Thyroid gland (tissue), 4 donors: ENCODE measurements around the gene SKIC2. TPM values are rescaled to one million over a fixed set of nuclear protein-coding genes. Genes with fewer than 3 reads are reported as not detected.

Experiments used
- DNase-seq, 2 donors: peaks; one replicate each; pipeline ENCODE4 v3.0.0-alpha.2; 2019
- H3K27ac ChIP-seq, 3 donors: fragments of 200-600 bp; sonication (generic); 1 replicate in 2 of 3; 2 replicates in 1 of 3; pipeline ENCODE4 v1.5.1; 2016 to 2019; ENCODE audit warnings: mild to moderate bottlenecking in 1 of 3, moderate library complexity in 1 of 3
- H3K27me3 ChIP-seq: fragments of 200-600 bp; sonication (generic); one replicate; pipeline ENCODE4 v1.5.1; 2019
- H3K36me3 ChIP-seq, 2 donors: fragments of 200-600 bp; sonication (generic); one replicate each; pipeline ENCODE4 v1.5.1; 2016 to 2019
- H3K4me1 ChIP-seq, 2 donors: fragments of 200-600 bp; sonication (generic); one replicate each; pipeline ENCODE4 v1.5.1; 2017 to 2019
- H3K4me3 ChIP-seq, 3 donors: fragments of 200-600 bp; sonication (generic); replicated peaks in 1 of 3; 1 replicate in 2 of 3; 2 replicates in 1 of 3; pipeline ENCODE4 v1.5.1; 2016; ENCODE audit warnings: mild to moderate bottlenecking in 1 of 3
- H3K9me3 ChIP-seq: fragments of 200-600 bp; sonication (generic); one replicate; pipeline ENCODE4 v1.5.1; 2017
- CTCF ChIP-seq, 6 experiments: fragments of 200-600 bp in 3 of 6; fragments of 450-650 bp in 3 of 6; sonication (generic) in 3 of 6; IDR thresholded peaks; one replicate each; pipeline ENCODE4 v1.5.1; 2016 to 2019; ENCODE audit warnings: antibody characterized with exemption in 6 of 6, mild to moderate bottlenecking in 2 of 6, inconsistent platforms in 1 of 6, moderate library complexity in 1 of 6
- POLR2A ChIP-seq, 2 donors: fragments of 450-650 bp; IDR thresholded peaks; one replicate each; pipeline ENCODE4 v1.6.1; 2017; ENCODE audit warnings: antibody characterized with exemption in 2 of 2, mild to moderate bottlenecking in 2 of 2, moderate library complexity in 1 of 2
- WGBS, 2 donors: methylation state at CpG; one replicate each; pipeline ENCODE4 v1.1.5; 2017; 5-methylcytosine and 5-hydroxymethylcytosine counted together
- intact Hi-C: fragments of 100-400 bp; cut with DNase I; formaldehyde crosslinking; loops from one replicate; pipeline ENCODE4 v1.15.1; 2023
- total RNA-seq, 4 donors: library from RNA; depleted of rRNA; stranded (reverse); fragments of >200 nt; gene quantifications; one replicate each; pipeline ENCODE4 v1.2.3, GENCODE V29; 2016

The SKIC2 gene
- total RNA-seq, 4 donors from 2014 or later: 35.1 to 47.1 (median 39.4) TPM

GRCh38 chr6:31963921-31964320 is 4.9 kb downstream of the SKIC2 start:
- peaks cover 54 to 73% of the 10 kb centered on the region in 2 donors for H3K36me3 ChIP-seq
- intact Hi-C loops: loop anchor here (10.0 kb wide), 1 partner anchor 289 kb away; no protein-coding TSS in a partner anchor
- no peaks in the 10 kb centered on the region for H3K27me3 ChIP-seq
- no peaks in the 10 kb centered on the region for H3K9me3 ChIP-seq
- peaks cover 5 to 10% of the 10 kb centered on the region in 2 donors for H3K4me1 ChIP-seq
- H3K4me3 ChIP-seq: no peak overlapping the region
- WGBS, 2 donors: 93 to 97% methylated on average over 19 of the region's 19 CpGs
- no peak overlapping the region for H3K27ac ChIP-seq
- TF ChIP-seq CTCF (IDR thresholded peaks at IDR 0.05): no peak
- no peak for TF ChIP-seq POLR2A (IDR thresholded peaks at IDR 0.05)
- no peak for DNase-seq

- no peak for DNase-seq
- Histone ChIP-seq H3K36me3 (peaks cover 65 to 85% of the 10 kb centered on the region in 2 donors), H3K27me3 (no peaks in the 10 kb centered on the region), H3K9me3 (no peaks in the 10 kb centered on the region), H3K4me1 (peaks cover 0 to 4% of the 10 kb centered on the region in 2 donors), H3K27ac (no peak overlapping the region), H3K4me3 (no peak overlapping the region)
- 91 to 92% methylated on average over 13 of the region's 13 CpGs for WGBS, 2 donors
- intact Hi-C loops: loop anchor here (10.0 kb wide), 1 partner anchor 291 kb away; no protein-coding TSS in a partner anchor
- TF ChIP-seq POLR2A (IDR thresholded peaks at IDR 0.05) (no peak), CTCF (IDR thresholded peaks at IDR 0.05) (no peak)
Observed at GRCh38 chr6:31965700-31966099, 6.7 kb downstream of the SKIC2 start.

GRCh38 chr6:31966506-31966905 is 7.5 kb downstream of the SKIC2 start:
- DNase-seq: no peak
- Histone ChIP-seq H3K27ac (no peak overlapping the region), H3K36me3 (peaks cover 60 to 78% of the 10 kb centered on the region in 2 donors), H3K27me3 (no peaks in the 10 kb centered on the region), H3K4me1 (peaks cover 0 to 11% of the 10 kb centered on the region in 2 donors), H3K9me3 (no peaks in the 10 kb centered on the region), H3K4me3 (no peak overlapping the region)
- intact Hi-C loops: loop anchor here (10.0 kb wide), 1 partner anchor 292 kb away; no protein-coding TSS in a partner anchor
- no peak for TF ChIP-seq POLR2A (IDR thresholded peaks at IDR 0.05)
- TF ChIP-seq CTCF (IDR thresholded peaks at IDR 0.05): no peak
- 98 to 100% methylated on average over 1 to 7 of the region's 7 CpGs for WGBS, 2 donors

- intact Hi-C loops: loop anchor here (10.0 kb wide), 1 partner anchor 292 kb away; no protein-coding TSS in a partner anchor
- H3K27me3 ChIP-seq: no peaks in the 10 kb centered on the region
- TF ChIP-seq CTCF (IDR thresholded peaks at IDR 0.05) (no peak), POLR2A (IDR thresholded peaks at IDR 0.05) (no peak)
- no peak overlapping the region for H3K4me3 ChIP-seq
- no peaks in the 10 kb centered on the region for H3K9me3 ChIP-seq
- peaks cover 0 to 11% of the 10 kb centered on the region in 2 donors for H3K4me1 ChIP-seq
- WGBS, 2 donors: 86 to 91% methylated on average over 10 of the region's 10 CpGs
- no peak overlapping the region for H3K27ac ChIP-seq
- DNase-seq: no peak
- H3K36me3 ChIP-seq: peaks cover 54 to 70% of the 10 kb centered on the region in 2 donors
Observed at GRCh38 chr6:31966997-31967925, 8.3 kb downstream of the SKIC2 start.

GRCh38 chr6:31967926-31968320 is 8.9 kb downstream of the SKIC2 start:
- 85 to 94% methylated on average over 3 of the region's 3 CpGs for WGBS, 2 donors
- H3K4me3 ChIP-seq: no peak overlapping the region
- intact Hi-C loops: loop anchor here (10.0 kb wide), 1 partner anchor 293 kb away; no protein-coding TSS in a partner anchor
- H3K9me3 ChIP-seq: no peaks in the 10 kb centered on the region
- TF ChIP-seq CTCF (IDR thresholded peaks at IDR 0.05) (no peak), POLR2A (IDR thresholded peaks at IDR 0.05) (no peak)
- H3K4me1 ChIP-seq: peaks cover 4 to 12% of the 10 kb centered on the region in 2 donors
- H3K27me3 ChIP-seq: no peaks in the 10 kb centered on the region
- peaks cover 50 to 63% of the 10 kb centered on the region in 2 donors for H3K36me3 ChIP-seq
- no peak overlapping the region for H3K27ac ChIP-seq
- no peak for DNase-seq
